Measurements from ENCODE around the gene FBLN7.

The FBLN7 gene

GRCh38 chr2:112168422-112169124 is 30.4 kb downstream of the FBLN7 start:
- ATAC-seq (replicated peaks) (peak; percentile 19), DNase-seq (no peak)
- peaks cover 7 to 9% of the 10 kb centered on the region in 2 donors for H3K4me1 Mint-ChIP-seq (ENCODE audit: low read depth in 2 of 2)

GRCh38 chr2:112170495-112170894 is 32.3 kb downstream of the FBLN7 start:
- peaks cover 7 to 9% of the 10 kb centered on the region in 2 donors for H3K4me1 Mint-ChIP-seq (ENCODE audit: low read depth in 2 of 2)

More at GRCh38 chr2:112168422-112169124, 30.4 kb downstream of the FBLN7 start:
- Mint-ChIP-seq H3K9me3 (no peaks in the 10 kb centered on the region), H3K27me3 (peaks cover 0 to 17% of the 10 kb centered on the region in 2 donors), H3K36me3 (ENCODE audit: insufficient read depth) (no peaks in the 10 kb centered on the region), H3K27ac (peak overlapping the region in 1 of 2 donors; percentile 6), H3K4me3 (no peak overlapping the region)

GRCh38 chr2:112173646-112174319 is 35.6 kb downstream of the FBLN7 start:
- H3K9me3 Mint-ChIP-seq, result no peaks in the 10 kb centered on the region
- no peak overlapping the region for H3K27ac Mint-ChIP-seq
- H3K27me3 Mint-ChIP-seq, result peaks cover 18 to 33% of the 10 kb centered on the region in 2 donors
- no peaks in the 10 kb centered on the region for H3K36me3 Mint-ChIP-seq (ENCODE audit: insufficient read depth)
- no peaks in the 10 kb centered on the region for H3K4me1 Mint-ChIP-seq (ENCODE audit: low read depth in 2 of 2)
- no peak for DNase-seq
- ATAC-seq (replicated peaks), result no peak
- H3K4me3 Mint-ChIP-seq, result no peak overlapping the region

More at GRCh38 chr2:112170495-112170894, 32.3 kb downstream of the FBLN7 start:
- Mint-ChIP-seq H3K4me3 (no peak overlapping the region), H3K36me3 (ENCODE audit: insufficient read depth) (no peaks in the 10 kb centered on the region), H3K27me3 (peaks cover 0 to 12% of the 10 kb centered on the region in 2 donors), H3K27ac (no peak overlapping the region), H3K9me3 (no peaks in the 10 kb centered on the region)
- DNase-seq (no peak), ATAC-seq (replicated peaks) (no peak)

DNA sequence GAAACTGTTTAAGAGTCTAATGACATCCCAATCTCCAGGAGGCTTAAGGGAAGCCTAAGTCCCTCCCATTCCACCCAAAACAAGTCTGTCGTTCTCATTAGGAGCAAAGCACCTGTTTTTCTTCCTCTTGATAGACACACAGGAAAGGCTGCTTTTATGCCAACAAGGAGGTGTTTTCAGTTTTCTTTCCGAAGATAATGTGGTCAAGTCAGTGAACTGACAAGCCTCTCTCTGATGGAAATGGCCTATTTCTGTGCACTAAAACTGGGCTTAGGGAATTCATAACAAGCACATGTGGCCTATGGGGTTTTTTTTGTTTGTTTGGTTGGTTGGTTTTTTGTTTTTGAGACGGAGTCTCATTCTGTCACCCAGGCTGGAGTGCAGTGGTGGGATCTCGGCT is 36.2 kb downstream of the FBLN7 start:
- no peaks in the 10 kb centered on the region for H3K4me1 Mint-ChIP-seq (ENCODE audit: low read depth in 2 of 2)
- no peaks in the 10 kb centered on the region for H3K9me3 Mint-ChIP-seq
- H3K4me3 Mint-ChIP-seq, result no peak overlapping the region
- no peak overlapping the region for H3K27ac Mint-ChIP-seq
- DNase-seq (no peak), ATAC-seq (replicated peaks) (no peak)
- no peaks in the 10 kb centered on the region for H3K36me3 Mint-ChIP-seq (ENCODE audit: insufficient read depth)
- H3K27me3 Mint-ChIP-seq, result peaks cover 24 to 37% of the 10 kb centered on the region in 2 donors

DNA sequence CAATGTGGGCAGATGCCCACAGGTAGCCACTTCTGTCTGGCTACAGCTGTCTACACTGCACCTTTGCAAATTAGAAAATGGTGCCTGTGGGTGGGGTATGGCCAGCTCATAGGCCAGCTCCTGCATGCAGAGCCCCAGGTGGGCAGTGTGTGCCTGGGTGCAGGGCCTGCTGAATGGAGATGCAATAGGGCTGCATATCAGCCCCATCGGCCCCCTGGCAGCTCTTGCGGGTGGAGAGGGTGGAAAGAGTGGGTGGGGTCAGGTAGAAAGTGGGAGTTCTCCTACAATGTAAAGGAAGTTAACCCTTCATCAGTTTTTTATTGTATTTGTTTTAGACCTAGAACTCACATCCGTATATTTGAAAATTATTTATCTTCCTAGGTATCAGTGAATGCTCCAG is 37.1 kb downstream of the FBLN7 start:
- ATAC-seq (replicated peaks) (no peak), DNase-seq (no peak)
- Mint-ChIP-seq H3K36me3 (ENCODE audit: insufficient read depth) (no peaks in the 10 kb centered on the region), H3K27ac (no peak overlapping the region), H3K9me3 (no peaks in the 10 kb centered on the region), H3K27me3 (peaks cover 33 to 37% of the 10 kb centered on the region in 2 donors), H3K4me3 (no peak overlapping the region), H3K4me1 (ENCODE audit: low read depth in 2 of 2) (no peaks in the 10 kb centered on the region)

DNA sequence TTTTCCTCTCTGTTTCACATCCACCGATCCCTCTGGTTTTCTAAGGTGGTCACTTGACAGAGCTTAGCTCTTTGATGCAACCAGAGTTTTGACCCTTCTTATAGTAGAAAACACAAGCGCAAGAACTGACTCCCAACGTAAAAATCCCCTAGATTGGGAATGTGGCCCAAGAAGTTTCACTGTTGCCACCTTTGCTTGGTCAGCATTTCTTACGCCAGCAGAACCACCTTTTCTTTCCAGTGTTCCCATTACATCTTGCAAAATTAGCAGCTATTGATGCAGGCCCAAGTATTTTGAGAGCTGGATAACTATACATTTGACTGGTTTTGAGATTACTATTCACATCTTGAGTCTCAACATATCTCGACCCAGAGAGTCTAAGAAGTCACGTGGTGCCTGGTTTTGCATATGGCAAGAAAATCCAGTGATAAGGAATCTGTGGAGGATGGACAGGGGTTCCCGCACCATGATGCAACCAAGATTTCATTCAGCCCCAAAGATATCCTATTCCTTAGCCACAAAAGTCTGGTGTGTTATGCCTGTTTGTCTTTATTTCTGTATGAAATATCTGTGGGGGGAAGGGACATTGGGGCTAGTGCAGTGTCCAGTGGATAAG is 37.9 kb downstream of the FBLN7 start:
- H3K27ac Mint-ChIP-seq, result no peak overlapping the region
- H3K36me3 Mint-ChIP-seq (ENCODE audit: insufficient read depth), result no peaks in the 10 kb centered on the region
- peaks cover 34 to 40% of the 10 kb centered on the region in 2 donors for H3K27me3 Mint-ChIP-seq
- no peak overlapping the region for H3K4me3 Mint-ChIP-seq
- no peak for ATAC-seq (replicated peaks)
- H3K4me1 Mint-ChIP-seq (ENCODE audit: low read depth in 2 of 2), result no peaks in the 10 kb centered on the region
- H3K9me3 Mint-ChIP-seq, result no peaks in the 10 kb centered on the region
- no peak for DNase-seq

GRCh38 chr2:112181571-112182290 is 43.5 kb downstream of the FBLN7 start:
- H3K4me3 Mint-ChIP-seq, result no peak overlapping the region
- ATAC-seq (replicated peaks) (peak; percentile 87), DNase-seq (peak in 1 of 3 experiments; percentile 8)
- H3K36me3 Mint-ChIP-seq (ENCODE audit: insufficient read depth), result peaks cover 3% of the 10 kb centered on the region
- H3K9me3 Mint-ChIP-seq, result no peaks in the 10 kb centered on the region
- H3K4me1 Mint-ChIP-seq (ENCODE audit: low read depth in 2 of 2), result no peaks in the 10 kb centered on the region
- H3K27me3 Mint-ChIP-seq, result peaks cover 34 to 40% of the 10 kb centered on the region in 2 donors
- no peak overlapping the region for H3K27ac Mint-ChIP-seq

DNA sequence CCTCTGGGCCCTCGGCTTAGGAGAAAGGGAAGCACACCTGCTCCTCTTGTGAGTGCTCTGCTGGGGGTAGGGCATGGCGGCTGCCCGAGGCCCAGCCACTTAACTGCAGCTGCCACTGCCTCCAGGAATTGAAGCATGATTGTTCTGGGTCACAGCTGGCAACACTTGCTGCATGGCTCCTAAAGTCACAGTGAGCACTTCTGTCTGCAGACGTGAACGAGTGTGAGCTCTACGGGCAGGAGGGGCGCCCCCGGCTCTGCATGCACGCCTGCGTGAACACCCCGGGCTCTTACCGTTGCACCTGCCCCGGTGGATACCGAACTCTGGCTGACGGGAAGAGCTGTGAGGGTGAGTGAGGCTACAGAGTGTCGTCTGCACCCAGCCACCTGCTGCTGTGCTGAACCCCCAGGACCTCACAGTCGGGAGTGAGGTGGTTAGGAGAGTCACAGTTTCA is 44.4 kb downstream of the FBLN7 start:
- Mint-ChIP-seq H3K27me3 (peaks cover 28 to 31% of the 10 kb centered on the region in 2 donors), H3K27ac (no peak overlapping the region), H3K4me1 (ENCODE audit: low read depth in 2 of 2) (peaks cover 3 to 6% of the 10 kb centered on the region in 2 donors), H3K36me3 (ENCODE audit: insufficient read depth) (peaks cover 8% of the 10 kb centered on the region), H3K4me3 (no peak overlapping the region), H3K9me3 (no peaks in the 10 kb centered on the region)
- no peak for ATAC-seq (replicated peaks)
- DNase-seq, result no peak

GRCh38 chr2:112183327-112184025 is 45.3 kb downstream of the FBLN7 start:
- no peak overlapping the region for H3K4me3 Mint-ChIP-seq
- H3K36me3 Mint-ChIP-seq (ENCODE audit: insufficient read depth), result peaks cover 13% of the 10 kb centered on the region
- H3K27ac Mint-ChIP-seq, result peak overlapping the region in 1 of 2 donors; percentile 83
- H3K27me3 Mint-ChIP-seq, result peaks cover 20 to 22% of the 10 kb centered on the region in 2 donors
- no peak for DNase-seq
- peaks cover 11 to 14% of the 10 kb centered on the region in 2 donors for H3K4me1 Mint-ChIP-seq (ENCODE audit: low read depth in 2 of 2)
- ATAC-seq (replicated peaks), result no peak
- no peaks in the 10 kb centered on the region for H3K9me3 Mint-ChIP-seq

- no peak overlapping the region for H3K4me3 Mint-ChIP-seq
- H3K27ac Mint-ChIP-seq, result peak overlapping the region; percentile 31 to 83
- H3K27me3 Mint-ChIP-seq, result peaks cover 13 to 16% of the 10 kb centered on the region in 2 donors
- DNase-seq (no peak), ATAC-seq (replicated peaks) (no peak)
- H3K4me1 Mint-ChIP-seq (ENCODE audit: low read depth in 2 of 2), result peaks cover 15 to 19% of the 10 kb centered on the region in 2 donors
- H3K9me3 Mint-ChIP-seq, result no peaks in the 10 kb centered on the region
- H3K36me3 Mint-ChIP-seq (ENCODE audit: insufficient read depth), result peaks cover 13% of the 10 kb centered on the region
Measured at GRCh38 chr2:112184121-112184520, 45.9 kb downstream of the FBLN7 start.

- DNase-seq, result no peak
- no peaks in the 10 kb centered on the region for H3K9me3 Mint-ChIP-seq
- H3K27ac Mint-ChIP-seq, result peak overlapping the region; percentile 46 to 85
- peaks cover 13% of the 10 kb centered on the region for H3K36me3 Mint-ChIP-seq (ENCODE audit: insufficient read depth)
- no peak overlapping the region for H3K4me3 Mint-ChIP-seq
- H3K27me3 Mint-ChIP-seq, result peaks cover 4 to 6% of the 10 kb centered on the region in 2 donors
- H3K4me1 Mint-ChIP-seq (ENCODE audit: low read depth in 2 of 2), result peaks cover 15 to 19% of the 10 kb centered on the region in 2 donors
- ATAC-seq (replicated peaks), result no peak
Measured at GRCh38 chr2:112185131-112185530, 46.9 kb downstream of the FBLN7 start.

DNA sequence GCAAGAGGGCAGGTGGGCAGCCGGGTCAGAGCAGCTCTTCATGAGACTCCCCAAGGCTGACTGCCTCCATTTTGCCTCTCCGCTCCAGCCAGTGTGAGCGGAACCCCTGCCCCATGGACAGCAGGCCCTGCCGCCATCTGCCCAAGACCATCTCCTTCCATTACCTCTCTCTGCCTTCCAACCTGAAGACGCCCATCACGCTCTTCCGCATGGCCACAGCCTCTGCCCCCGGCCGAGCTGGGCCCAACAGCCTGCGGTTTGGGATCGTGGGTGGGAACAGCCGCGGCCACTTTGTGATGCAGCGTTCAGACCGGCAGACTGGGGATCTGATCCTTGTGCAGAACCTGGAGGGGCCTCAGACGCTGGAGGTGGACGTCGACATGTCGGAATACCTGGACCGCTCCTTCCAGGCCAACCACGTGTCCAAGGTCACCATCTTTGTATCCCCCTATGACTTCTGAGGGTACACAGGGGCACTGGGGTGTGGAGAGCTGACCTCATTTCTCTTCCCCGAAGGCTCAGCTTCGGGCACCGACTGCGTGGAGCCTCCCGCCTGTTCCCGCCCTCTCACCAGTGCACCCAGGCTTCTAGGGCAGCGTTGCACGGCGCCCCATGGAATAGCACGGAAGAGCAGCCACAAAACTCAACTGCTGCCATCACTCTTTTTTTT is 49.0 kb downstream of the FBLN7 start:
- Mint-ChIP-seq H3K4me1 (ENCODE audit: low read depth in 2 of 2) (peaks cover 15 to 19% of the 10 kb centered on the region in 2 donors), H3K27ac (peak overlapping the region; percentile 95 to 97), H3K4me3 (peak overlapping the region; percentile 41 to 63), H3K36me3 (ENCODE audit: insufficient read depth) (peaks cover 13% of the 10 kb centered on the region), H3K9me3 (no peaks in the 10 kb centered on the region), H3K27me3 (no peaks in the 10 kb centered on the region)
- DNase-seq, result no peak
- ATAC-seq (replicated peaks), result no peak
